K562 (cell line): ENCODE results near the gene CPSF4. TPM values are rescaled to one million over a fixed set of nuclear protein-coding genes. Genes with fewer than 3 reads are reported as not detected.

ENCODE experiments used
- ATAC-seq: fragments of 200-7000 bp; cut with Tn5 transposase; 3 replicates; pipeline ENCODE4 v1.9.1; 2020; ENCODE audit warnings: moderate library complexity
- BruUV-seq: library from RNA; stranded (reverse); fragments of 400-500 nt; replicated peaks from 2 replicates; lab custom pipeline; 2021; lab: Mats Ljungman, UMichigan
- CTCF ChIA-PET: fragments of 300-600 bp; formaldehyde crosslinking; extraction: SDS; loops from one replicate; lab custom pipeline; 2021; ENCODE audit warnings: low intra/inter-chr PET ratio; lab: Yijun Ruan, JAX
- POLR2A ChIA-PET: fragments of 300-600, 350-650 bp; sonication (Branson Sonifier 250); formaldehyde crosslinking; extraction: SDS; loops from one replicate; lab custom pipeline; 2021; ENCODE audit warnings: antibody characterized with exemption, inconsistent platforms; lab: Yijun Ruan, JAX
- DNase-seq, 4 experiments: peaks; one replicate each; pipeline versions ENCODE4 v3.0.0 to v3.0.0-alpha.2; 2011 to 2018; ENCODE audit warnings: low spot score in 3 of 4, mixed read lengths in 3 of 4; ENCODE audit errors: extremely low read depth in 1 of 4
- FAIRE-seq: peaks from 2 replicates; lab custom pipeline; 2011; peaks lifted over from hg19 to GRCh38; lab: Jason Lieb, UNC
- H2AFZ ChIP-seq: 2 replicates; pipeline ENCODE4 v1.6.0; 2011; ENCODE audit warnings: low read depth, low read length, control low read depth, inconsistent platforms
- H3K27ac ChIP-seq: fragments of 200-600 bp; 3 replicates; pipeline ENCODE4 v1.8.0; 2011; ENCODE audit warnings: low read depth, mild to moderate bottlenecking, control low read depth, inconsistent platforms, low read length, moderate library complexity, mixed read lengths; ENCODE audit errors: extremely low read depth
- H3K27me3 ChIP-seq, 2 experiments: fragments of 300-600 bp in 1 of 2; 2 replicates in 1 of 2; 3 replicates in 1 of 2; pipeline versions ENCODE4 v1.6.0 to v1.8.0; 2011; ENCODE audit warnings: inconsistent platforms in 2 of 2, low read length in 2 of 2, mild to moderate bottlenecking in 1 of 2, mixed read lengths in 1 of 2, moderate library complexity in 1 of 2; ENCODE audit not compliant: control insufficient read depth in 2 of 2, insufficient read depth in 2 of 2
- H3K36me3 ChIP-seq: fragments of 300-600 bp; 3 replicates; pipeline ENCODE4 v1.8.0; 2011; ENCODE audit warnings: mild to moderate bottlenecking, low read length, inconsistent platforms; ENCODE audit not compliant: control insufficient read depth, insufficient read depth
- H3K4me1 ChIP-seq, 2 experiments: fragments of 200-600 bp in 1 of 2; replicated peaks in 1 of 2; 2 replicates in 1 of 2; 3 replicates in 1 of 2; pipeline versions ENCODE4 v1.5.1 to v1.8.0; 2011; ENCODE audit warnings: inconsistent platforms in 2 of 2, low read length in 2 of 2, mild to moderate bottlenecking in 1 of 2, mixed read lengths in 1 of 2, moderate library complexity in 1 of 2; ENCODE audit not compliant: control insufficient read depth in 2 of 2, insufficient read depth in 2 of 2
- H3K4me2 ChIP-seq: 2 replicates; pipeline ENCODE4 v1.6.1; 2011; ENCODE audit warnings: low read length, control low read depth, inconsistent platforms, mixed read lengths; ENCODE audit not compliant: insufficient read depth
- H3K4me3 ChIP-seq: fragments of 200-600 bp; sonication (generic), shearing (Covaris generic); 2 replicates; pipeline ENCODE4 v1.5.1; 2016; ENCODE audit warnings: control low read depth, inconsistent platforms
- H3K79me2 ChIP-seq: fragments of 200-600 bp; 3 replicates; pipeline ENCODE4 v1.8.0; 2011; ENCODE audit warnings: low read length, inconsistent platforms; ENCODE audit not compliant: control insufficient read depth, insufficient read depth
- H3K9ac ChIP-seq, 2 experiments: 2 replicates each; pipeline versions ENCODE4 v1.6.0 to v1.6.1; 2011; ENCODE audit warnings: low read depth in 2 of 2, low read length in 2 of 2, control low read depth in 1 of 2, inconsistent platforms in 1 of 2, mild to moderate bottlenecking in 1 of 2, mixed read lengths in 1 of 2; ENCODE audit not compliant: insufficient read depth in 1 of 2
- H3K9me1 ChIP-seq: one replicate; pipeline ENCODE4 v1.6.0; 2011; ENCODE audit warnings: inconsistent platforms, mild to moderate bottlenecking, low read length, moderate library complexity; ENCODE audit not compliant: control insufficient read depth, insufficient read depth
- H3K9me3 ChIP-seq: replicated peaks from 2 replicates; pipeline ENCODE4 v1.5.1; 2011; ENCODE audit warnings: low read depth, low read length, inconsistent platforms; ENCODE audit not compliant: control insufficient read depth, insufficient read depth
- H4K20me1 ChIP-seq: replicated peaks from 2 replicates; pipeline ENCODE4 v1.6.1; 2011; ENCODE audit warnings: low read length, inconsistent platforms, mixed read lengths; ENCODE audit not compliant: control insufficient read depth, insufficient read depth
- ARNT ChIP-seq, 2 experiments: fragments of 450-650 bp; IDR thresholded peaks; 2 replicates each; pipeline ENCODE4 v1.6.1; 2016; ENCODE audit warnings: mild to moderate bottlenecking in 1 of 2
- KLF13 ChIP-seq: fragments of 450-650 bp; IDR thresholded peaks from 2 replicates; pipeline ENCODE4 v1.6.1; 2016; ENCODE audit warnings: missing genetic modification characterization, low read depth, mild to moderate bottlenecking, missing compliant biosample characterization, moderate library complexity, borderline replicate concordance
- POLR2G ChIP-seq: fragments of 200-400 bp; formaldehyde crosslinking; IDR thresholded peaks from 2 replicates; pipeline ENCODE4 v1.6.1; 2017; ENCODE audit warnings: low read depth, mild to moderate bottlenecking, antibody characterized with exemption, low read length, moderate library complexity
- WGBS: fragments of 100-300 bp; shearing (Covaris generic); methylation state at CpG from one replicate; pipeline ENCODE4 v1.1.6; 2016; ENCODE audit warnings: low coverage, mixed read lengths; ENCODE audit not compliant: insufficient coverage; ENCODE audit errors: missing lambda C conversion rate; 5-methylcytosine and 5-hydroxymethylcytosine counted together
- in situ Hi-C: fragments of 300-500 bp; cut with MboI; formaldehyde crosslinking; loops from 4 replicates; pipeline ENCODE4 v1.15.0; 2018; ENCODE audit warnings: inconsistent platforms, mixed read lengths
- intact Hi-C: fragments of 100-400 bp; cut with micrococcal nuclease; formaldehyde crosslinking; loops from 2 replicates; pipeline ENCODE4 v1.14.2; 2022
- polyA plus RNA-seq, 8 experiments: library from polyadenylated mRNA; depleted of rRNA in 4 of 8; stranded (reverse) in 5 of 8; unstranded in 3 of 8; fragments of >200 nt; fragmentation: Nextera tagmentation in 2 of 8; fragmentation: Illumina TruSeq in 1 of 8; extraction: Ambion mirVana in 2 of 8; extraction: Trizol in 1 of 8; gene quantifications; 2 replicates each; pipeline versions ENCODE4 v1.2.1 to v1.2.3, GENCODE V29; 2011 to 2014; ENCODE audit warnings: inconsistent platforms in 1 of 8, missing spikeins in 1 of 8
- total RNA-seq, 7 experiments: library from RNA; depleted of rRNA in 6 of 7; stranded (reverse); fragments of >200 nt in 6 of 7; fragmentation: Illumina TruSeq in 2 of 7; extraction: Trizol in 2 of 7; gene quantifications; 2 replicates each; pipeline versions ENCODE4 v1.2.1 to v1.2.3, GENCODE V29; 2011 to 2021; ENCODE audit warnings: low replicate concordance in 1 of 7

The CPSF4 gene
- total and polyA plus RNA-seq, 9 of the 15 experiments (the other 6 are each of a cell fraction or from before 2014, with no cell fraction given): 16.9 to 118 (median 71.7) TPM

- intact Hi-C loops: no loop called here
- no peaks in the 10 kb centered on the region for H3K27me3 ChIP-seq
- peaks cover 94% of the 10 kb centered on the region for H3K36me3 ChIP-seq
- peaks cover 3% of the 10 kb centered on the region; the same call in 1 of the 2 replicates for H4K20me1 ChIP-seq
- H3K4me3 ChIP-seq: no peak overlapping the region
- H3K9me3 ChIP-seq: 0 out of 2 replicates have a peak, but pooled peaks cover 2% of the 10 kb centered on the region
- FAIRE-seq (no peak), ATAC-seq (no peak), DNase-seq (no peak)
- no peak overlapping the region for H3K4me2 ChIP-seq
- ChIA-PET CTCF (no interaction called here), POLR2A (interaction anchor here (0.7 to 2.6 kb wide), 3 partner anchors 10 to 435 kb away, joined by 3 to 11 read pairs (median 6); partner anchors contain the start of genes CPSF4 and PTCD1)
- peaks cover 0 to 10% of the 10 kb centered on the region in 2 experiments; a peak in 1 of 5 replicates for H3K4me1 ChIP-seq
- H3K27ac ChIP-seq: no peak overlapping the region
- H3K9ac ChIP-seq: 0 out of 4 replicates have a peak overlapping the region, but pooled peaks of 1 of the 2 experiments have one; percentile 3
- WGBS: 97% methylated on average over 10 of the region's 10 CpGs
- BruUV-seq: no TSS peak
- TF ChIP-seq KLF13: no peak
- peak; percentile 43 for TF ChIP-seq POLR2G
- H2AFZ ChIP-seq: no peak overlapping the region
- H3K79me2 ChIP-seq: peaks cover 5% of the 10 kb centered on the region; the same call in 1 of the 3 replicates
- no peaks in the 10 kb centered on the region for H3K9me1 ChIP-seq
- in situ Hi-C loops: no loop called here
Measured at GRCh38 chr7:99448855-99449254, 10.1 kb downstream of the CPSF4 start.

- intact Hi-C loops: no loop called here
- FAIRE-seq: no peak
- POLR2A ChIA-PET: interaction anchor here (0.7 to 2.6 kb wide), 4 partner anchors 10 to 435 kb away, joined by 3 to 11 read pairs (median 5); partner anchors contain the start of genes CPSF4 and PTCD1
- Histone ChIP-seq H3K4me3 (no peak overlapping the region), H4K20me1 (peaks cover 3% of the 10 kb centered on the region; the same call in 1 of the 2 replicates), H3K4me2 (no peak overlapping the region), H2AFZ (no peak overlapping the region), H3K4me1 (peaks cover 0 to 10% of the 10 kb centered on the region in 2 experiments; a peak in 1 of 5 replicates), H3K9me1 (no peaks in the 10 kb centered on the region), H3K27ac (no peak overlapping the region), H3K9me3 (0 out of 2 replicates have a peak, but pooled peaks cover 2% of the 10 kb centered on the region), H3K79me2 (peaks cover 5% of the 10 kb centered on the region; the same call in 1 of the 3 replicates), H3K27me3 (no peaks in the 10 kb centered on the region), H3K36me3 (peaks cover 95% of the 10 kb centered on the region), H3K9ac (no peak overlapping the region; a peak in 1 of 4 replicates)
- no peak for DNase-seq
- TF ChIP-seq POLR2G (peak; percentile 10; the same call in 1 of the 2 replicates), ARNT (IDR thresholded peaks at IDR 0.05) (no peak)
- BruUV-seq: no TSS peak
- WGBS: 94% methylated on average over 5 of the region's 5 CpGs
- in situ Hi-C loops: no loop called here
- ATAC-seq: no peak
- CTCF ChIA-PET: no interaction called here
Measured at GRCh38 chr7:99449326-99449725, 10.6 kb downstream of the CPSF4 start.
